Right lobe of liver (tissue), 6 donors: ENCODE data around the gene ADAM23. TPM values are rescaled to one million over a fixed set of nuclear protein-coding genes. Genes with fewer than 3 reads are reported as not detected.

Source experiments
- ATAC-seq, 4 donors: fragments of 200-7000 bp; cut with Tn5 transposase; one replicate each; pipeline ENCODE4 v1.9.1; 2020; ENCODE audit warnings: mild to moderate bottlenecking in 4 of 4, moderate library complexity in 4 of 4
- DNase-seq, 3 donors: peaks; one replicate each; pipeline ENCODE4 v3.0.0-alpha.2; 2020
- H3K27ac ChIP-seq, 3 donors: fragments of 200-600 bp; one replicate each; pipeline ENCODE4 v1.8.0; 2022
- H3K27me3 ChIP-seq, 2 donors: fragments of 200-600 bp; one replicate each; pipeline ENCODE4 v1.8.0; 2022
- H3K36me3 ChIP-seq, 4 donors: fragments of 200-600 bp; sonication (generic) in 1 of 4; one replicate each; pipeline versions ENCODE4 v1.5.1 to v1.8.0; 2017 to 2022; ENCODE audit warnings: control low read depth in 1 of 4
- H3K4me1 ChIP-seq, 4 donors: fragments of 200-600 bp; sonication (generic) in 1 of 4; one replicate each; pipeline versions ENCODE4 v1.5.1 to v1.8.0; 2017 to 2022; ENCODE audit warnings: control low read depth in 1 of 4
- H3K4me3 ChIP-seq, 3 donors: fragments of 200-600 bp; one replicate each; pipeline ENCODE4 v1.8.0; 2022
- H3K9me3 ChIP-seq, 4 donors: fragments of 200-600 bp; sonication (generic) in 1 of 4; one replicate each; pipeline versions ENCODE4 v1.5.1 to v1.8.0; 2017 to 2022; ENCODE audit warnings: control low read depth in 1 of 4
- POLR2A ChIP-seq: fragments of 450-650 bp; IDR thresholded peaks from one replicate; pipeline ENCODE4 v1.6.1; 2017; ENCODE audit warnings: antibody characterized with exemption, mild to moderate bottlenecking
- WGBS: methylation state at CpG from one replicate; pipeline ENCODE4 v1.1.6; 2018; ENCODE audit warnings: low coverage, low lambda C conversion rate; ENCODE audit not compliant: insufficient coverage; ENCODE audit errors: missing lambda C conversion rate; 5-methylcytosine and 5-hydroxymethylcytosine counted together
- intact Hi-C, 2 donors: fragments of 100-400 bp; cut with DNase I; formaldehyde crosslinking; loops; one replicate each; pipeline versions ENCODE4 v1.11.2 to v1.14.1; 2022
- total RNA-seq, 6 experiments: library from RNA; depleted of rRNA in 2 of 6; stranded (reverse); fragments of >200 nt in 2 of 6; fragmentation: NEBNext Ultra II Directional in 3 of 6; extraction: Animal tissue kit (Norgen Biotek cat#: 25700) in 3 of 6; gene quantifications; one replicate each; pipeline versions ENCODE4 v1.1.0 to v1.2.4, GENCODE V29; 2016 to 2023
- TF ChIP-seq, protein P1 (sequence below), 4 donors: fragments of 200-600 bp in 3 of 4; fragments of 450-650 bp in 1 of 4; IDR thresholded peaks; one replicate each; pipeline versions ENCODE4 v1.5.1 to v1.8.0; 2016 to 2022; ENCODE audit warnings: antibody characterized with exemption in 4 of 4, mild to moderate bottlenecking in 2 of 4
- donor health status: DM: no; HTN: yes; CAD: no.
- donor health status: DM: no; HTN: no; CAD: no.
- donor health status: DM: no; HTN: no; CAD: no.
- donor health status: DM: no; HTN: yes; CAD: no.
- donor health status: DM: no; HTN: yes; CAD: no.

Gene ADAM23
- total RNA-seq, 6 experiments from 2014 or later: under 0.01 to 0.26 (median 0.09) TPM; not detected in 2

DNA sequence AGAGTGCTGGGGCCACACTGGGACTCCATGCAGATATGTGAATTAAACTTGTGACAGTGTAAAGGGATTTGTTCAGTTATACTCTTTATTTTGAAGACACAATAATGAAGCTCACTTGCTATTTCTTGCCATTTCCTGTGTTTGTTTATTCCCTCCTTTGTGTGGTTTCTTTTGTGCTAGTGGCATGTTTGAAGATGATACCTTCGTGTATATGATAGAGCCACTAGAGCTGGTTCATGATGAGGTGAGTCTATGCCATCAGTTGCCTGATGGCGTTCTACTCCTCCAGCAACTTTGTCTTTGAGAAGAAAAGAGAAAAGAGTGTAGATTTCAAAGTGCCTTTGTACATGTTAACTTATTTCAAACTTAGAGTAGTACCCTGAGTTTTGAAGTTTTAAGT lies 99.7 kb downstream of the ADAM23 start:
- H3K27me3 ChIP-seq: no peaks in the 10 kb centered on the region
- no peaks in the 10 kb centered on the region for H3K36me3 ChIP-seq
- TF ChIP-seq POLR2A: no peak
- TF ChIP-seq, protein P1, sequence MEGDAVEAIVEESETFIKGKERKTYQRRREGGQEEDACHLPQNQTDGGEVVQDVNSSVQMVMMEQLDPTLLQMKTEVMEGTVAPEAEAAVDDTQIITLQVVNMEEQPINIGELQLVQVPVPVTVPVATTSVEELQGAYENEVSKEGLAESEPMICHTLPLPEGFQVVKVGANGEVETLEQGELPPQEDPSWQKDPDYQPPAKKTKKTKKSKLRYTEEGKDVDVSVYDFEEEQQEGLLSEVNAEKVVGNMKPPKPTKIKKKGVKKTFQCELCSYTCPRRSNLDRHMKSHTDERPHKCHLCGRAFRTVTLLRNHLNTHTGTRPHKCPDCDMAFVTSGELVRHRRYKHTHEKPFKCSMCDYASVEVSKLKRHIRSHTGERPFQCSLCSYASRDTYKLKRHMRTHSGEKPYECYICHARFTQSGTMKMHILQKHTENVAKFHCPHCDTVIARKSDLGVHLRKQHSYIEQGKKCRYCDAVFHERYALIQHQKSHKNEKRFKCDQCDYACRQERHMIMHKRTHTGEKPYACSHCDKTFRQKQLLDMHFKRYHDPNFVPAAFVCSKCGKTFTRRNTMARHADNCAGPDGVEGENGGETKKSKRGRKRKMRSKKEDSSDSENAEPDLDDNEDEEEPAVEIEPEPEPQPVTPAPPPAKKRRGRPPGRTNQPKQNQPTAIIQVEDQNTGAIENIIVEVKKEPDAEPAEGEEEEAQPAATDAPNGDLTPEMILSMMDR (IDR thresholded peaks at IDR 0.05): no peak
- H3K27ac ChIP-seq: no peak overlapping the region
- intact Hi-C loops: no loop called here
- ATAC-seq (no peak), DNase-seq (no peak)
- H3K9me3 ChIP-seq: no peaks in the 10 kb centered on the region
- 58% methylated on average over 2 of the region's 2 CpGs for WGBS
- no peaks in the 10 kb centered on the region for H3K4me1 ChIP-seq
- H3K4me3 ChIP-seq: no peak overlapping the region

DNA sequence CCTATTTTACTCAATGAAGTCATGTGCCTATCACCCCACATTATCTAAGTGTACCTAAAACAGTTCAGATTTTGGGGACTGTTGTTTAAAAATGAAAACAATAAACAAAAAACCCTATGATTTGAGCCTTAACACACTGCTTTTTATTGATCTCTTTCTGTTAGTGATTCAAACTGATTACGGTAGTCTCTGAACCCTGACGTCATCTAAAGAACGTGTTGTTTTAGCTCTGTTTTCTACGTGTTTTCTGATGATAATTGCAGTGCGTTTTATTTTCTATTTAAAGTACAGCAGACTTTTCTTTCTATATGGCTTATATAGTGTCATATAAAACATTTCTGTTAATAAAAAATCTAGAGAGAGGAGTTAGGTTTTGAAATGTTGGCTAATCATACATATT lies 105.1 kb downstream of the ADAM23 start:
- Histone ChIP-seq H3K4me3 (no peak overlapping the region), H3K36me3 (no peaks in the 10 kb centered on the region), H3K27me3 (no peaks in the 10 kb centered on the region), H3K9me3 (no peaks in the 10 kb centered on the region), H3K4me1 (no peaks in the 10 kb centered on the region), H3K27ac (no peak overlapping the region)
- intact Hi-C loops: no loop called here
- WGBS: 27% methylated on average over 5 of the region's 5 CpGs
- DNase-seq: no peak
- TF ChIP-seq POLR2A: no peak
- TF ChIP-seq, protein P1 (IDR thresholded peaks at IDR 0.05): no peak
- ATAC-seq: peak in 3 of 4 donors; percentile 34 to 65 (median 51)

DNA sequence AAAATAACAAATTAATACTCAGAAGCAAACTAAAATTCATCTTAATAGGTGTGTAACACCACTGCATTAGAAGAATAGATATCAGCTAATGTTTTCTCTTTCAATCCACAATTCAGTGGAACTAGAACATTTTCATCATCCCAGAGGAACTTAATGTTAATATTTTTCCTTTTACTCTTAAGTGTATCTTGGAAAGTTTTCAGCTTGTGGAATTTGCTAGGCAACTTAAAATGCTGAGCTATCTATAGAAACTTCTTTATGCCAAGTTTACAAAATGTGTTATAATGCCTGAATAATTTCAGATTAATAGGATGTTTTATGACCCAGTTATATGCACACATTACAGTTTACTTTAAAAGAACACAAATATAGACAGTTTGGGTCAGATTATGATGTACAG lies 112.4 kb downstream of the ADAM23 start:
- H3K9me3 ChIP-seq: no peaks in the 10 kb centered on the region
- no peak for ATAC-seq
- H3K36me3 ChIP-seq: no peaks in the 10 kb centered on the region
- H3K27ac ChIP-seq: no peak overlapping the region
- intact Hi-C loops: no loop called here
- H3K4me1 ChIP-seq: no peaks in the 10 kb centered on the region
- no peak overlapping the region for H3K4me3 ChIP-seq
- H3K27me3 ChIP-seq: no peaks in the 10 kb centered on the region
- TF ChIP-seq, protein P1 (IDR thresholded peaks at IDR 0.05): no peak
- TF ChIP-seq POLR2A: no peak
- DNase-seq: no peak

DNA sequence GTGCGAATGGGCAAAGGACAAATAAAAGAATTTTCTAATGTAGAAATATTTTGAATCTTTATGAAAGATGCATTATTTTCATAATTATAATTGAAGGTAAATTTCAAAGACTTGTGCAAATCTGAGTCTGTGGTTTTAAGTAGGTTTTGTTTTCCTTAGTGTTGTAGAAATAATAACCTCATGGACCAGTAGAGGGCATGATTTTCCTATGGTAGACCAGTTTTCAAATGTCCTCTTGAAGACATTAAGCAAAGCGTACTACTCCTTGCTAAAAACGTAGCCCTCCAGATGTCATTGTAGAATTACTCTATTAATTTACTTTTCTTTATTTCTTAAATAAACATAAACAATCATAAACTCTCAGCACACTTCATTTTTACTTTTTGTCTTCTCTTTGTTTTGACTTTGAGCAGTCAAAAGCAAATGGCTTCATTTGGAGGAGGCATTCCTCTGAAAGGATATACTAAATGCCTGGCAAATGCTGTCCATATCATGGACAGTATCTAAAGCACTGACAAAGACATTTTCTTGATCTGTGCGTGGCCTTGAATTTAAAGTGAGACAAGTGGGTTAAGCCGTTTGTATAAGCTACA lies 113.1 kb downstream of the ADAM23 start:
- 62% methylated on average over 5 of the region's 5 CpGs for WGBS
- no peak overlapping the region for H3K27ac ChIP-seq
- H3K4me1 ChIP-seq: no peaks in the 10 kb centered on the region
- no peaks in the 10 kb centered on the region for H3K27me3 ChIP-seq
- DNase-seq (no peak), ATAC-seq (peak in 2 of 4 donors; percentile 38 to 60)
- no peaks in the 10 kb centered on the region for H3K9me3 ChIP-seq
- no peak overlapping the region for H3K4me3 ChIP-seq
- TF ChIP-seq, protein P1 (IDR thresholded peaks at IDR 0.05): peak; percentile 16 to 60 (median 54)
- TF ChIP-seq POLR2A: no peak
- no peaks in the 10 kb centered on the region for H3K36me3 ChIP-seq
- intact Hi-C loops: no loop called here

DNA sequence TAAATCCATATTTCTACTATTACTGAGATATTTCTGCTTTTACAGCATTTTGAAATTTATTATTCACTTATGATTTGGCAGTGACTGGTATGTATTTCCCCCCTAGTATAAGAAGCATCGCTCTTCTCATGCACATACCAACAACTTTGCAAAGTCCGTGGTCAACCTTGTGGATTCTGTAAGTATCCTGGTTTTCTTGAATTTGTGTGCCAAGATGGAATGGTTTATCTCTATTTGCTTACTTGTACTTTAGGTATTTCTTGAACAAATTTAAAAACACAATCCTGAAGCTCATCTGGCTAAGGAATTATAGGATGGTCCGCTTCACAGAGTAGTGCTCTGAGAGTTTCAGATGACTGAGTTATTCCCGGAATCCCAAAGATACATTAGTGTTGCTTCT lies 114.0 kb downstream of the ADAM23 start:
- Histone ChIP-seq H3K36me3 (no peaks in the 10 kb centered on the region), H3K27ac (no peak overlapping the region), H3K4me3 (no peak overlapping the region), H3K4me1 (no peaks in the 10 kb centered on the region), H3K27me3 (no peaks in the 10 kb centered on the region), H3K9me3 (no peaks in the 10 kb centered on the region)
- DNase-seq (no peak), ATAC-seq (no peak)
- WGBS: 87% methylated on average over 4 of the region's 4 CpGs
- intact Hi-C loops: no loop called here
- no peak for TF ChIP-seq POLR2A
- TF ChIP-seq, protein P1 (IDR thresholded peaks at IDR 0.05): no peak
